ENCODE results near the gene LMCD1.

LMCD1 gene

DNA sequence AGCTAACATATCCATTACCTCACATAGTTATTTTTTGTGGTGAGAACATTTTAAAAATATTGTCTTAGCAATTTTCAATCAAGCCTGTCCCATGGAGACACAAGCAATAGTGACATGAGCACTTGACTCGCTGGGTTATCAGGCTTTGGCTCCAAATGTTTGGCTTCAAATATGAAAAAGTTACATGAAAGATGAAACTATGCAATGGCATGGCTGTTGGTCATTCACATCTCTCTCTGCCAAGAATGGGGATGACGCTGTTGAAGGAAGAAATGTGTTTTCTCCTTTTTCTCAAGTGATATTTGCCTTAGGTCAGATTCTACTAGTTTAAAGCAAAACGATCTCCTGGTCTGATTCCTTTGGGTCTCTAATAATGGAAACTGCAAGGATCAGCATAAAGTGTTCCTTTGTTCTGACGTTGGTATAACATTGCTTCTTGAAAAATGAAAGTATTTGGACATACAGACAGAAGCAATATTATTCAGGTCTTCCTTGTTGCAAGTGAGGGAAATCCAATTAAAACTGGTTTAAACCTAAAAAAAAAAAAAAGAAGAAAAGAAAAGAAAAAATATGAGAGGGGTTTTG is 71.8 kb downstream of the LMCD1 start:
- H4K20me1 ChIP-seq (ENCODE audit: insufficient read depth, low read length): no peaks in the 10 kb centered on the region
- no peak overlapping the region for H3K27ac ChIP-seq (ENCODE audit: low read depth, low read length, poor library complexity, severe bottlenecking)
- H3F3A ChIP-seq (ENCODE audit: insufficient read depth, low read length): no peaks in the 10 kb centered on the region
- no peaks in the 10 kb centered on the region for H3K9me3 ChIP-seq (ENCODE audit: low read length)
- H3K36me3 ChIP-seq (ENCODE audit: insufficient read depth, low read length): no peaks in the 10 kb centered on the region
- no peaks in the 10 kb centered on the region for H3K79me2 ChIP-seq (ENCODE audit: insufficient read depth, low read length)
- TF ChIP-seq EZH2 (IDR thresholded peaks at IDR 0.05; ENCODE audit: borderline replicate concordance, low read length): no peak
- TF ChIP-seq, protein P1, sequence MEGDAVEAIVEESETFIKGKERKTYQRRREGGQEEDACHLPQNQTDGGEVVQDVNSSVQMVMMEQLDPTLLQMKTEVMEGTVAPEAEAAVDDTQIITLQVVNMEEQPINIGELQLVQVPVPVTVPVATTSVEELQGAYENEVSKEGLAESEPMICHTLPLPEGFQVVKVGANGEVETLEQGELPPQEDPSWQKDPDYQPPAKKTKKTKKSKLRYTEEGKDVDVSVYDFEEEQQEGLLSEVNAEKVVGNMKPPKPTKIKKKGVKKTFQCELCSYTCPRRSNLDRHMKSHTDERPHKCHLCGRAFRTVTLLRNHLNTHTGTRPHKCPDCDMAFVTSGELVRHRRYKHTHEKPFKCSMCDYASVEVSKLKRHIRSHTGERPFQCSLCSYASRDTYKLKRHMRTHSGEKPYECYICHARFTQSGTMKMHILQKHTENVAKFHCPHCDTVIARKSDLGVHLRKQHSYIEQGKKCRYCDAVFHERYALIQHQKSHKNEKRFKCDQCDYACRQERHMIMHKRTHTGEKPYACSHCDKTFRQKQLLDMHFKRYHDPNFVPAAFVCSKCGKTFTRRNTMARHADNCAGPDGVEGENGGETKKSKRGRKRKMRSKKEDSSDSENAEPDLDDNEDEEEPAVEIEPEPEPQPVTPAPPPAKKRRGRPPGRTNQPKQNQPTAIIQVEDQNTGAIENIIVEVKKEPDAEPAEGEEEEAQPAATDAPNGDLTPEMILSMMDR (IDR thresholded peaks at IDR 0.05; ENCODE audit: low read length): no peak
- no peaks in the 10 kb centered on the region for H3K9me2 ChIP-seq (ENCODE audit: low read depth, low read length)
- no peak overlapping the region for H3K4me2 ChIP-seq (ENCODE audit: low read length)
- H3K4me1 ChIP-seq (ENCODE audit: insufficient read depth, low read length, severe bottlenecking): no peaks in the 10 kb centered on the region
- no peaks in the 10 kb centered on the region for H3K27me3 ChIP-seq (ENCODE audit: insufficient read depth, low read length)
- H2AFZ ChIP-seq (ENCODE audit: low read length): no peak overlapping the region
- H3K9ac ChIP-seq (ENCODE audit: low read length): no peak overlapping the region
- no peak overlapping the region for H3K4me3 ChIP-seq (ENCODE audit: low read depth, low read length, poor library complexity, severe bottlenecking)

DNA sequence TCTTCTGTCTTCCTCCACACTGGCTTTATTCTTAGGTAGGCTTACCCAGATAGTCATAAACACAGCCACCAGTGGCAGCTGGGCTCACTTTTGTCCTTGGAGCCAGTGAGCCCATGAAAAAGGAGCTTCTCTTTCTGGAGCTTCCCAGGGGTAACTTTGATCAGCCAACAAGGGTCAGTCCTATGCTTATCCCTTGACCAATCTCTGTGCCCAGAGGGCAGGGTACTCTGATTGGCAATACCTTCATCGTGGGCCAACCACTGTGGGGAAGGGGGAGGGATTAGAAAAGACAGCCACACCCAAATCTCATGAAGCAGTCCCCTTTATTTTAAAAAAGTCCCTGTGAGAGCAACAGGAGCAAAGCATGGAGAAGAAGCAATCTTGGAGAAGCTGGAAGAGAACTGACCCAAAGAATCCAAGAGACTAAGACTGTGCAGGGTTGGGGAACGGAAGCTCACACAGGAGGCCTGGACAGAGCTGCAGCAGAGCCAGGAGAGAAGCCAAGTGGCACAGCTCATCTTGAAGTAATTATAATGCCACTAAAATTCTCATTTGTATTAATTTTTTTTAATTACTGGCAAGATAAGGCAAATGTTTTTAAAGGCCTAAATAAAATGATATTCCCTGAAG is 72.5 kb downstream of the LMCD1 start:
- Histone ChIP-seq H3K9me3 (ENCODE audit: low read length) (no peaks in the 10 kb centered on the region), H3K9ac (ENCODE audit: low read length) (no peak overlapping the region), H3K27ac (ENCODE audit: low read depth, low read length, poor library complexity, severe bottlenecking) (no peak overlapping the region), H3K36me3 (ENCODE audit: insufficient read depth, low read length) (no peaks in the 10 kb centered on the region), H3K4me2 (ENCODE audit: low read length) (no peak overlapping the region), H3F3A (ENCODE audit: insufficient read depth, low read length) (no peaks in the 10 kb centered on the region), H3K79me2 (ENCODE audit: insufficient read depth, low read length) (no peaks in the 10 kb centered on the region), H4K20me1 (ENCODE audit: insufficient read depth, low read length) (no peaks in the 10 kb centered on the region), H3K27me3 (ENCODE audit: insufficient read depth, low read length) (no peaks in the 10 kb centered on the region), H2AFZ (ENCODE audit: low read length) (no peak overlapping the region), H3K4me3 (ENCODE audit: low read depth, low read length, poor library complexity, severe bottlenecking) (no peak overlapping the region), H3K9me2 (ENCODE audit: low read depth, low read length) (no peaks in the 10 kb centered on the region), H3K4me1 (ENCODE audit: insufficient read depth, low read length, severe bottlenecking) (no peaks in the 10 kb centered on the region)
- TF ChIP-seq, protein P1 (IDR thresholded peaks at IDR 0.05; ENCODE audit: low read length): no peak
- TF ChIP-seq EZH2 (IDR thresholded peaks at IDR 0.05; ENCODE audit: borderline replicate concordance, low read length): no peak

DNA sequence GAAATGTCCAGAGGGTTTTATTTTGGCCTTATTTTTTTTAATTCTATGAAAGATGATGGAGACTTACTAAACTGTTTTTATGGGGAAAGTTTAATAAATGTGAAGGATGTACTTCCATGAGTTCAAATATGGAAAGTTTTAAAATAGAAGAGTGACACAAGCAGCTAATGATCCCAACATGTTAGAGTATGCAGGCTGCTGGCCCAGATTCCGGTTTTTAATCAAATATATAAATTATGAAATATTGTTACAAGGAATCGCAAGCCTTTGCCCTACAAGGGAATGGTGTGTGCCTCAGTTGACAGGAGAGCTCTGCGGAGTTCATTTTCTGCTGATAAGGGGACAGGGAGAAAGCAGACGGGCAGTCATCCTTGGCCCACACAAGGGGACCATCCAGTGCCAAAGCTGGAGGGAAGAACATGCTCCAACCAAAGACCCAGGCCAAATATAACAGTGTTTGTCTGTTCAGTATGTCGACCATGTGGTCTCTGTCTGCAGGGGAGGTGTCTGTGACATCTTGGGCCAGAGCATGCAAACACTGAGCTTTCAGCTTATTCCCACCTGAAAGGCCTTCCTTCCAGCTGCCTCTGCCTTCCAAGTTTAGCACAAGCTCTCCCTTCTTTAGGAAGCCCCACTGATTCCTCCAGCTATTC is 73.2 kb downstream of the LMCD1 start:
- H3K4me3 ChIP-seq (ENCODE audit: low read depth, low read length, poor library complexity, severe bottlenecking): no peak overlapping the region
- H2AFZ ChIP-seq (ENCODE audit: low read length): no peak overlapping the region
- no peak overlapping the region for H3K4me2 ChIP-seq (ENCODE audit: low read length)
- no peaks in the 10 kb centered on the region for H3K79me2 ChIP-seq (ENCODE audit: insufficient read depth, low read length)
- TF ChIP-seq EZH2 (IDR thresholded peaks at IDR 0.05; ENCODE audit: borderline replicate concordance, low read length): no peak
- TF ChIP-seq, protein P1 (IDR thresholded peaks at IDR 0.05; ENCODE audit: low read length): no peak
- H3F3A ChIP-seq (ENCODE audit: insufficient read depth, low read length): no peaks in the 10 kb centered on the region
- no peaks in the 10 kb centered on the region for H3K9me2 ChIP-seq (ENCODE audit: low read depth, low read length)
- no peaks in the 10 kb centered on the region for H3K9me3 ChIP-seq (ENCODE audit: low read length)
- no peaks in the 10 kb centered on the region for H3K27me3 ChIP-seq (ENCODE audit: insufficient read depth, low read length)
- no peak overlapping the region for H3K9ac ChIP-seq (ENCODE audit: low read length)
- no peaks in the 10 kb centered on the region for H3K4me1 ChIP-seq (ENCODE audit: insufficient read depth, low read length, severe bottlenecking)
- no peaks in the 10 kb centered on the region for H3K36me3 ChIP-seq (ENCODE audit: insufficient read depth, low read length)
- no peaks in the 10 kb centered on the region for H4K20me1 ChIP-seq (ENCODE audit: insufficient read depth, low read length)
- H3K27ac ChIP-seq (ENCODE audit: low read depth, low read length, poor library complexity, severe bottlenecking): no peak overlapping the region
